ENCODE results near the gene NSD2.

Gene NSD2

GRCh38 chr4:1863297-1864033 is 7.7 kb upstream of the NSD2 start:
- no peak for DNase-seq

DNA sequence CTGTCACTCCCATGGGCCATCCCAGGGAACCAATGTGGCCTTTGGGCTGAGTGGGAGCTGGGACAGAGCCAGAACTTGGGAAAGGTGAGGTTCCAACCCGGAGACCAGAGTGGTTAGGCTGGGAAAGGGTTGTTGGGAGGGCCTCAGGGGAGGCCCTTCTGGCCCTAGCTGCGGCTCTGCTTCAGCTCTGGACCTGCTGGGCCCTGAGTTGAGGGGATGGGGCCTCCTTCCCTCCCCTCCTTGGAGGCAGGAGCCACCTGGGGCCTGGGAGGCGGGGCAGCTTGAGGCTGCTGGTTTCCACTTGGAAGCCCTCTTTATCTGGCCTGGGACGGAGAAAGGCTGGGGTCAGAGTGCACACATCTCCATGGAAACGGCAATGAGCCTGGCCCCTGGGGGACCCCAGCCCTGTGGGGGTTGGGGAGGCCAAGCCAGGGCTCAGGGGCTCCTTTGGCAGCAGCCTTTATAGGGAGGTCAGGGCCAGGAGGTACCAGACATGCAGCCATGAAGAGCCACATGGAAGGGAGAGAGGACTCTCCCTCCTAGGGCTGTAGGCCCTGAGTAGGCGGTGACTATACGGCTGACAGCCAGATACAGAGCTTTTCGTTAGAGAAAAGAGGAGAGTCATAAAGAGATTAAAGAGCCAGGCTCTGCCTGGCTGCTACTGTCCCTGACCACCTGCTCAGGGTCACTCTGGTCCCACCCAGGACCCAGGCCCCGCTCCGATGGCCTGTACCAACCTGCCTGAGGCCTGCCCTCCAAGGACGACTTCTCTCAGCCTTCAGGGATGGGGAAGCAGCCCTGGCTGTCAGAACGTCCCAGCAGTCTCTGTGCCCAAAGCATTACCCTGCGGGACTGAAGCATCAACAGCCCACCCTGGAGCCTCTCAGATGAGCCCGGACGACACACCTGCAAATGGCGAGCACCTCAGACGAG is 6.9 kb upstream of the NSD2 start:
- DNase-seq: no peak

- no peak for DNase-seq
Measured at GRCh38 chr4:1866189-1866661, 5.0 kb upstream of the NSD2 start.

- DNase-seq: no peak
Measured at GRCh38 chr4:1868293-1868692, 2.9 kb upstream of the NSD2 start.

- no peak for DNase-seq
Measured at GRCh38 chr4:1868912-1869311, 2.3 kb upstream of the NSD2 start.

- DNase-seq: no peak
Measured at GRCh38 chr4:1869530-1870327, 1.5 kb upstream of the NSD2 start.

DNA sequence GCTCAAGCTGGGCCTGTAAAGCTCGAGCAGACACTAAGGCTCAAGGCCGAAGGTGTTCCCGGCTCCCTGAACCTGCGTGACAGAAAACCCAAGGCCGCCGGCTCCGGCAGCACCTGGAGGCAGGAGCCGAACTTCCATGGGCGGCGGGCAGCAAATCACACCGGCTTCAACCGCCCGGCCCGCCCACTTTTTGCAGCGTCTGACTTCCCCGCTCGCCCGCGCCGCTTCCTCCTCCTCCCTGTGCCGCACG is 940 bp upstream of the NSD2 start:
- peak in 39 of 58 donors; percentile 18 to 69 (median 56) for DNase-seq

GRCh38 chr4:1871471-1872021 is 353 bp downstream of the NSD2 start:
- peak in 10 of 58 donors; percentile 6 to 52 (median 38) for DNase-seq

GRCh38 chr4:1872870-1873269 is 1.7 kb downstream of the NSD2 start:
- DNase-seq: no peak

- DNase-seq: no peak
Measured at GRCh38 chr4:1873291-1873690, 2.1 kb downstream of the NSD2 start.

- DNase-seq: no peak
Measured at GRCh38 chr4:1873776-1874175, 2.6 kb downstream of the NSD2 start.

GRCh38 chr4:1874201-1874600 is 3.0 kb downstream of the NSD2 start:
- no peak for DNase-seq

- no peak for DNase-seq
Measured at GRCh38 chr4:1879485-1879884, 8.3 kb downstream of the NSD2 start.

GRCh38 chr4:1880332-1880731 is 9.1 kb downstream of the NSD2 start:
- no peak for DNase-seq

- no peak for DNase-seq
Measured at GRCh38 chr4:1882850-1883271, 11.7 kb downstream of the NSD2 start.

DNA sequence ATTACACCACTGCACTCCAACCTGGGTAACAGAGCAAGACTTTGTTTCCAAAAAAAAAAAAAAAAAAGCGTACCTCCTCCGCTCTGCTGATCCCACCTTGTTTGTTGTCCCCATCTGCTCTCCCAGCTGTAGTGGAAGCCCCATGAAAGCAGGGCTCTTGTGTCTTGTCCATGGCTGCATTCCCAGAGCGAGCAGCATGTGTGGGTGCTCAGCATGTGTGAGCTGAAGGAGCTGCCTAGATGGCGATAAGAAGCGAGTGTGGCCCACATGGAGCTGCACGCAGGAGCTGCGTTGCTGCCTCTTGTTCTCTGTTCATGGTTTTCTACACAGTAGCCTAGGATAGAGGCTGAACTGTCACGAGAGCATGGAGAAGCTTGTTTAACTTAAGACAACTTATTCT is 12.4 kb downstream of the NSD2 start:
- no peak for DNase-seq

DNA sequence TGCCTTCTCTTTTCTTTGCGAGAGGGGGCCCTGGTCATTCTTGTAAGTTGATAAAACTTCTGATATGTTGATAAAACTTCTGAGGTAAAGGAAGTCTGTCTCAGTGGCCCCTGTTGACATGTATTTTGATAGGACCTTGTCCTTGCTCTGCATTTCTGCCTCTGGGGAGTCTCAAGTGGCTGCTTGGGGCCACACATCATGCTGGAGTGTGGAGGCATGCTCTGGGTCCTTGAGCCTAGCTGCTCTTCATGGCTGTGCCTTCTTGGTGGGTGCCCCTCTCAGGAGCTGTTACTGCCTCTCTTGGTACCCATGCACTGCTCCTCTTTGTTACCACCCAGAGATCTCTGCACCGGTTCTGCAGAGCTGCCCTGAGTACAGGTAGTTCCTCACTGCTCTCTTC is 14.2 kb downstream of the NSD2 start:
- DNase-seq: no peak

- no peak for DNase-seq
Measured at GRCh38 chr4:1887052-1887451, 15.9 kb downstream of the NSD2 start.

DNA sequence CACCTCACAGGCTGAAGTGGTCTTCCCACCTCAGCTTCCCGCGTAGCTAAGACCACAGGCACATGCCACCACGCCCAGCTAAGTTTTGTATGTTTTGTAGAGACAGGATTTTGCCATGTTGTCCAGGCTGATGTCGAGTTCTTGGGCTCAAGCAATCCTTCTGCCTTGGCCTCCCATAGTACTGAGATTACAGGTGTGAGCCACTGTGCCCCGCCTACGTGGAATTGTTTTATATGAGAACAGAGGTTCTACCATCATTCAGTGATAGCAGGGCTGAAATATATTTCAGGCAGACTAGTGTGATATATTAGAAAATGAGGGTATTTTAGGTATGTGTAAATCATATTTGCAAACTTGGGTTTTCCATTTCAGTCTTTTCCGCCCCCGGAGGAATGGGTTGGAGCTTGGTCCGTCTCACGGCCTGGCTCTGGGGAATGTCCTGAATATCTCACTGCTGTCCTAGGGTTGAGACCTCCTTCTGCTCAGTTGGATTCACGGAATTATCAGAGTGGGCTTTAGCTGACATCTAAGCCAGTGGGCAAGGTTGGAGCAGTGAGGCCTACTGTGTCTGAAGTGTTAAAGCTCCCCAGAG is 19.9 kb downstream of the NSD2 start:
- no peak for DNase-seq

- no peak for DNase-seq
Measured at GRCh38 chr4:1895971-1896657, 24.9 kb downstream of the NSD2 start.

DNA sequence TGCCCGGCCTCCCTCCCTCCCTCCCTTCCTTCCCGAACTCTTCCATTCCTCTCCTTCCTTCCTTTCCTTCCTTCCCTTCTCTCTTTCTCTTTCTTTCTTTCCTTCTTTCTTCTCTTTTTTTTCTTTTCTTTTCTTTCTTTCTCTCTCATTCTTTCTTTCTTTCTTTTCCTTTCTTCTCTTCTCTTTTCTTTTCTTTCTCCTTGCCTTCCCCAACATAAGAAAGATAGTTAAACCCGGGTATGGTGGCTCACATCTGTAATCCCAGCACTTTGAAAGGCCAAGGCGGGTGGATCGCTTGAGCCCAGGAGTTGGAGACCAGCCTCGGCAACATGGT is 25.4 kb downstream of the NSD2 start:
- DNase-seq: no peak
